SH-SY5Y (cell line): ENCODE results near the gene VIT.

Experiments used
- GATA2 ChIP-seq: IDR thresholded peaks from 2 replicates; pipeline ENCODE4 v1.6.1; 2011; ENCODE audit warnings: mild to moderate bottlenecking, low read depth, low read length
- GATA3 ChIP-seq: IDR thresholded peaks from 2 replicates; pipeline ENCODE4 v1.6.1; 2011; ENCODE audit warnings: low read depth, mild to moderate bottlenecking, low read length, moderate library complexity

Gene VIT

GRCh38 chr2:36713310-36713709 is 16.8 kb downstream of the VIT start:
- TF ChIP-seq GATA2 (no peak), GATA3 (no peak)

GRCh38 chr2:36716111-36716510 is 19.6 kb downstream of the VIT start:
- TF ChIP-seq GATA3 (no peak), GATA2 (no peak)

- no peak for TF ChIP-seq GATA2
- TF ChIP-seq GATA3: no peak
These were observed 21.2 kb downstream of the VIT start for GRCh38 chr2:36717603-36718266.

- TF ChIP-seq GATA3: no peak
- no peak for TF ChIP-seq GATA2
These were observed 31.0 kb downstream of the VIT start for GRCh38 chr2:36727550-36727949.

- TF ChIP-seq GATA2 (no peak), GATA3 (no peak)
These were observed 32.6 kb downstream of the VIT start for GRCh38 chr2:36729067-36729466.

- TF ChIP-seq GATA2 (peak; percentile 46; the same call in 1 of the 2 replicates), GATA3 (peak; percentile 87)
These were observed 35.6 kb downstream of the VIT start for GRCh38 chr2:36731941-36732672.

- TF ChIP-seq GATA2 (no peak), GATA3 (no peak)
These were observed 36.1 kb downstream of the VIT start for GRCh38 chr2:36732673-36733036.

- TF ChIP-seq GATA2 (no peak), GATA3 (no peak)
These were observed 36.7 kb downstream of the VIT start for GRCh38 chr2:36733215-36733614.

GRCh38 chr2:36734304-36734703 is 37.8 kb downstream of the VIT start:
- no peak for TF ChIP-seq GATA3
- TF ChIP-seq GATA2: no peak

GRCh38 chr2:36737131-36737750 is 40.7 kb downstream of the VIT start:
- TF ChIP-seq GATA3: no peak
- no peak for TF ChIP-seq GATA2

GRCh38 chr2:36740061-36740460 is 43.6 kb downstream of the VIT start:
- TF ChIP-seq GATA3 (no peak), GATA2 (no peak)

- TF ChIP-seq GATA3: no peak
- no peak for TF ChIP-seq GATA2
These were observed 44.8 kb downstream of the VIT start for GRCh38 chr2:36741188-36741837.

GRCh38 chr2:36743954-36744353 is 47.4 kb downstream of the VIT start:
- no peak for TF ChIP-seq GATA3
- no peak for TF ChIP-seq GATA2

GRCh38 chr2:36748166-36748565 is 51.7 kb downstream of the VIT start:
- TF ChIP-seq GATA3: no peak
- no peak for TF ChIP-seq GATA2

GRCh38 chr2:36750101-36750500 is 53.6 kb downstream of the VIT start:
- no peak for TF ChIP-seq GATA3
- no peak for TF ChIP-seq GATA2
